HepG2 (cell line): Measurements from ENCODE around the gene DHRS13. TPM values are rescaled to one million over a fixed set of nuclear protein-coding genes. Genes with fewer than 3 reads are reported as not detected.

Experiments used
- ATAC-seq: fragments of 200-7000 bp; cut with Tn5 transposase; 3 replicates; pipeline ENCODE4 v1.9.1; 2020; ENCODE audit warnings: mild to moderate bottlenecking, moderate library complexity
- BruUV-seq: library from RNA; stranded (reverse); fragments of 400-500 nt; replicated peaks from 2 replicates; lab custom pipeline; 2021; lab: Mats Ljungman, UMichigan
- CTCF ChIA-PET: fragments of 300-600 bp; formaldehyde crosslinking; extraction: SDS; loops from one replicate; lab custom pipeline; 2021; ENCODE audit warnings: low total read pairs, inconsistent platforms, low intra/inter-chr PET ratio; lab: Yijun Ruan, JAX
- POLR2A ChIA-PET: fragments of 350-600 bp; sonication (Branson Sonifier 250); formaldehyde crosslinking; loops from one replicate; lab custom pipeline; 2020; ENCODE audit warnings: antibody characterized with exemption, inconsistent platforms; lab: Yijun Ruan, JAX
- DNase-seq: peaks from one replicate; pipeline ENCODE4 v3.0.0-alpha.2; 2015; ENCODE audit warnings: low spot score
- FAIRE-seq: peaks from 3 replicates; lab custom pipeline; 2011; peaks lifted over from hg19 to GRCh38; lab: Jason Lieb, UNC
- H2AFZ ChIP-seq: one replicate; pipeline ENCODE4 v1.6.1; 2011; ENCODE audit warnings: low read length, inconsistent platforms
- H3K27ac ChIP-seq: fragments of 300-600 bp; 3 replicates; pipeline ENCODE4 v1.8.0; 2011; ENCODE audit warnings: mixed run types, mild to moderate bottlenecking, mixed read lengths, low read length, inconsistent platforms; ENCODE audit not compliant: insufficient read depth; ENCODE audit errors: extremely low read length
- H3K27me3 ChIP-seq, 2 experiments: fragments of 200-600 bp in 1 of 2; 2 replicates in 1 of 2; 3 replicates in 1 of 2; pipeline versions ENCODE4 v1.6.0 to v1.8.0; 2011; ENCODE audit warnings: low read length in 2 of 2, mild to moderate bottlenecking in 2 of 2, moderate library complexity in 2 of 2, inconsistent platforms in 1 of 2; ENCODE audit not compliant: insufficient read depth in 2 of 2, control insufficient read depth in 1 of 2
- H3K36me3 ChIP-seq, 2 experiments: fragments of 200-600 bp in 1 of 2; replicated peaks in 1 of 2; 2 replicates in 1 of 2; 3 replicates in 1 of 2; pipeline versions ENCODE4 v1.5.1 to v1.8.0; 2011; ENCODE audit warnings: low read length in 2 of 2, inconsistent platforms in 1 of 2; ENCODE audit not compliant: insufficient read depth in 2 of 2, control insufficient read depth in 1 of 2
- H3K4me1 ChIP-seq: 2 replicates; pipeline ENCODE4 v1.5.1; 2012; ENCODE audit warnings: low read length, inconsistent platforms; ENCODE audit not compliant: insufficient read depth
- H3K4me2 ChIP-seq: 2 replicates; pipeline ENCODE4 v1.6.0; 2011; ENCODE audit warnings: low read depth, low read length, inconsistent platforms
- H3K4me3 ChIP-seq, 3 experiments: fragments of 200-600 bp in 1 of 3; sonication (generic), shearing (Covaris generic) in 1 of 3; replicated peaks in 1 of 3; 2 replicates each; pipeline ENCODE4 v1.5.1; 2011 to 2016; ENCODE audit warnings: low read length in 3 of 3, inconsistent platforms in 2 of 3, low read depth in 2 of 3, mild to moderate bottlenecking in 2 of 3, control low read depth in 1 of 3, mixed read lengths in 1 of 3; ENCODE audit not compliant: insufficient read depth in 1 of 3
- H3K79me2 ChIP-seq: one replicate; pipeline ENCODE4 v1.6.1; 2011; ENCODE audit warnings: low read length, inconsistent platforms; ENCODE audit not compliant: insufficient read depth
- H3K9ac ChIP-seq: 2 replicates; pipeline ENCODE4 v1.6.0; 2011; ENCODE audit warnings: mild to moderate bottlenecking, low read depth, low read length, inconsistent platforms; ENCODE audit not compliant: insufficient read depth
- H3K9me3 ChIP-seq: 2 replicates; pipeline ENCODE4 v1.5.1; 2012; ENCODE audit warnings: mild to moderate bottlenecking, low read length
- H4K20me1 ChIP-seq: 2 replicates; pipeline ENCODE4 v1.6.0; 2011; ENCODE audit warnings: inconsistent platforms, mild to moderate bottlenecking, low read length, moderate library complexity; ENCODE audit not compliant: insufficient read depth
- ARID2 ChIP-seq: sonication (generic); formaldehyde crosslinking; IDR thresholded peaks from 2 replicates; pipeline ENCODE4 v1.8.1; 2022; ENCODE audit warnings: mild to moderate bottlenecking, missing genetic modification reagents, borderline replicate concordance
- FOXK1 ChIP-seq: sonication (generic); formaldehyde crosslinking; IDR thresholded peaks from 2 replicates; pipeline ENCODE4 v1.4.0; 2020; ENCODE audit warnings: low read depth, missing genetic modification reagents, borderline replicate concordance
- IKZF4 ChIP-seq: sonication (generic); formaldehyde crosslinking; IDR thresholded peaks from 2 replicates; pipeline ENCODE4 v1.5.1; 2020; ENCODE audit warnings: borderline replicate concordance, mild to moderate bottlenecking, low read depth, missing genetic modification reagents; ENCODE audit errors: not compliant biosample characterization
- ISL2 ChIP-seq: sonication (generic); formaldehyde crosslinking; IDR thresholded peaks from 2 replicates; pipeline ENCODE4 v1.5.0; 2020; ENCODE audit warnings: missing genetic modification reagents
- JDP2 ChIP-seq: sonication (generic); formaldehyde crosslinking; IDR thresholded peaks from 2 replicates; pipeline ENCODE4 v1.8.1; 2022; ENCODE audit warnings: missing genetic modification reagents, borderline replicate concordance
- KDM2A ChIP-seq: sonication (generic); formaldehyde crosslinking; IDR thresholded peaks from 2 replicates; pipeline ENCODE4 v1.4.0; 2020; ENCODE audit warnings: low read depth, missing genetic modification reagents, borderline replicate concordance
- KLF11 ChIP-seq: IDR thresholded peaks from 2 replicates; pipeline ENCODE4 v1.6.1; 2016; ENCODE audit warnings: missing compliant biosample characterization
- KLF6 ChIP-seq: IDR thresholded peaks from 2 replicates; pipeline ENCODE4 v1.8.0; 2016; ENCODE audit warnings: missing biosample characterization, missing genetic modification reagents
- KMT2B ChIP-seq: IDR thresholded peaks from 2 replicates; pipeline ENCODE4 v1.6.1; 2016; ENCODE audit warnings: missing genetic modification reagents, missing compliant biosample characterization
- PTBP1 ChIP-seq: fragments of 200-400 bp; formaldehyde crosslinking; IDR thresholded peaks from 2 replicates; pipeline ENCODE4 v1.6.1; 2018; ENCODE audit warnings: low read length, low read depth; ENCODE audit not compliant: poor library complexity, severe bottlenecking
- SRF ChIP-seq: IDR thresholded peaks from 2 replicates; pipeline ENCODE4 v1.6.1; 2011; ENCODE audit warnings: mild to moderate bottlenecking, low read depth, low read length, moderate library complexity
- TP53 ChIP-seq: sonication (generic); formaldehyde crosslinking; conservative IDR thresholded peaks from 2 replicates; pipeline ENCODE4 v1.4.0; 2020; ENCODE audit warnings: missing genetic modification reagents
- U2AF1 ChIP-seq: fragments of 200-400 bp; formaldehyde crosslinking; optimal IDR thresholded peaks from 2 replicates; pipeline ENCODE3; 2017; ENCODE audit warnings: mild to moderate bottlenecking, low read depth, low read length
- ZMAT3 ChIP-seq: sonication (generic); formaldehyde crosslinking; conservative IDR thresholded peaks from 2 replicates; pipeline ENCODE4 v1.7.0; 2021; ENCODE audit warnings: missing genetic modification reagents
- ZNF207 ChIP-seq: fragments of 450-650 bp; IDR thresholded peaks from 2 replicates; pipeline ENCODE4 v1.6.1; 2016; ENCODE audit warnings: antibody characterized with exemption, borderline replicate concordance
- ZNF234 ChIP-seq: sonication (generic); formaldehyde crosslinking; conservative IDR thresholded peaks from 2 replicates; pipeline ENCODE4 v1.5.1; 2020; ENCODE audit warnings: mild to moderate bottlenecking, missing genetic modification reagents
- ZNF362 ChIP-seq: sonication (generic); formaldehyde crosslinking; IDR thresholded peaks from 2 replicates; pipeline ENCODE4 v1.4.0; 2020; ENCODE audit warnings: missing genetic modification reagents, mild to moderate bottlenecking, borderline replicate concordance
- ZNF510 ChIP-seq: sonication (generic); formaldehyde crosslinking; IDR thresholded peaks from 2 replicates; pipeline ENCODE4 v1.4.0; 2020; ENCODE audit warnings: low read depth, mild to moderate bottlenecking, missing genetic modification reagents
- ZNF563 ChIP-seq: sonication (generic); formaldehyde crosslinking; IDR thresholded peaks from 2 replicates; pipeline ENCODE4 v1.8.0; 2022; ENCODE audit warnings: mild to moderate bottlenecking, moderate library complexity, missing genetic modification reagents
- ZNF577 ChIP-seq: sonication (generic); formaldehyde crosslinking; IDR thresholded peaks from 2 replicates; pipeline ENCODE4 v1.4.0; 2020; ENCODE audit warnings: mild to moderate bottlenecking, low read depth, missing genetic modification reagents, borderline replicate concordance
- ZNF589 ChIP-seq: sonication (generic); formaldehyde crosslinking; conservative IDR thresholded peaks from 2 replicates; pipeline ENCODE4 v1.8.0; 2022; ENCODE audit warnings: mild to moderate bottlenecking, moderate library complexity, missing genetic modification reagents
- ZNF615 ChIP-seq: sonication (generic); formaldehyde crosslinking; IDR thresholded peaks from 2 replicates; pipeline ENCODE4 v1.5.0; 2020; ENCODE audit warnings: mild to moderate bottlenecking, missing genetic modification reagents, borderline replicate concordance
- ZNF775 ChIP-seq: sonication (generic); formaldehyde crosslinking; IDR thresholded peaks from 2 replicates; pipeline ENCODE4 v1.4.0; 2020; ENCODE audit warnings: missing genetic modification reagents, mild to moderate bottlenecking, moderate library complexity, borderline replicate concordance
- WGBS: methylation state at CpG from one replicate; pipeline ENCODE4 v1.1.6; 2017; ENCODE audit warnings: low lambda C conversion rate; 5-methylcytosine and 5-hydroxymethylcytosine counted together
- in situ Hi-C: cut with HindIII; loops from 2 replicates; pipeline ENCODE4 v1.10.0; 2017; ENCODE audit warnings: low pct_unique_long_range_greater_than_20kb; ENCODE audit not compliant: extremely low pct_ligation_motif_present
- intact Hi-C: fragments of 100-400 bp; cut with micrococcal nuclease; formaldehyde crosslinking; loops from one replicate; pipeline ENCODE4 v1.10.0; 2022; ENCODE audit not compliant: unreplicated experiment
- polyA plus RNA-seq, 8 experiments: library from polyadenylated mRNA; depleted of rRNA in 3 of 8; stranded (reverse) in 7 of 8; unstranded in 1 of 8; fragments of >200 nt; fragmentation: Illumina TruSeq in 4 of 8; extraction: Trizol in 4 of 8; gene quantifications; 2 replicates each; pipeline versions ENCODE4 v1.2.1 to v1.2.3, GENCODE V29; 2011 to 2016; ENCODE audit warnings: low read depth in 4 of 8, missing spikeins in 1 of 8, mixed read lengths in 1 of 8; ENCODE audit not compliant: insufficient read depth in 1 of 8
- total RNA-seq, 5 experiments: library from RNA; depleted of rRNA; stranded (reverse); fragments of >200 nt; fragmentation: Illumina TruSeq; extraction: Trizol; gene quantifications; 2 replicates each; pipeline ENCODE4 v1.2.3, GENCODE V29; 2016; ENCODE audit warnings: low read depth in 1 of 5

The DHRS13 gene
- total and polyA plus RNA-seq, 2 of the 13 experiments (the other 11 are each of a cell fraction or from before 2014, with no cell fraction given) = 11.8 to 12.6 TPM

DNA sequence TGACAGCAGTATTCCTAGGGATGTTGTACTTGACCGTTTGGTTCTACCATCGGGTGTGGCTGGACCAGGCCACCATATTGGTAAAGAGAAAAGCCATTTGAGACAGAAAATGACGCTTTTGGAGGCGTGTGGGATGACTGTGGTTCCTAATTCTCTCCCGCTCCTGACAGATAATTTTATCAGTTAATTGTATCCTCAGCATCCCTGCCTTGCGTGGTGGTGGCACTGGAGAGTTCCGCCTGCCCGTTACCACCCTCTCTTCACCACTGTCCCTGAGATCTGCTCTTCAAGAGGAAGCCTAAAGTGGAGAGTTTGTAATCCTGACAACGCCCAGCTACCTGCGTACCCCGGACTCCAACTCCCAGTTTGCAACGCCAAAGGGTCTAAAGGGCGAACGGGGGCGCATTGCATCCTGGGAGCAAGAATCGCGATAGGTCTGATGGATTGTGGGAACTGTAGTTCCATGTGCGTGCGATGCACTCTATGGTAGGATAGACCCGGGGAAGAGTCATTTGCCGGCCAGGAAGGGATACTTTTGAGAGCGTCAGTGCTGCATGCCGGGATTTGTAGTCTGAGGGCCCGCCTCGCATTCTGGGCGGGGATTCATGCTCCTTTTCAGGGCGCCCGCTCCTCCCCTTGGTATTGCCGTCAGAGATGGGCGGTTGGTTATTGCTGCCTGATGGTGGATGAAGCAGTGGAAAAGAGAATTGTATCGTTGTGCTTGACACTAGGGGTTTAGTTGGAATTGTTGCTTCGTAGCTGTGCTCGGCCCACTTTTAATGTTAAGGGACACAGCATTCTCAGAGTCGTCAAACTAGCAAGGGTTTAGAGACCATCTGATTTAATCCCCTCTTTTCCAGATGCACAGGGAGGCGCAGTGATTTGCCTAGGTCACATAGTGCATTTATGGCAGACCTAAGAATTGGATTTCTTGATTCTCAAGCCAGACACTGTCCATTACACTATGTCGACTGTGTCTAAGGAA lies 49.4 kb upstream of the DHRS13 start:
- H3K4me3 ChIP-seq = peak overlapping the region; percentile 70 to 88 (median 71)
- peak overlapping the region; percentile 99 for H3K27ac ChIP-seq
- TSS peak; percentile 87 for BruUV-seq
- peaks cover 23% of the 10 kb centered on the region for H3K4me1 ChIP-seq
- peak overlapping the region; percentile 93 for H3K9ac ChIP-seq
- no peaks in the 10 kb centered on the region; the same call in 1 of the 2 replicates for H4K20me1 ChIP-seq
- no peaks in the 10 kb centered on the region; a peak in 1 of 5 replicates for H3K27me3 ChIP-seq
- H3K36me3 ChIP-seq = no peaks in the 10 kb centered on the region
- FAIRE-seq (peak; percentile 99), DNase-seq (peak; percentile 99), ATAC-seq (peak; percentile 86)
- no peak overlapping the region for H2AFZ ChIP-seq
- H3K4me2 ChIP-seq = peak overlapping the region; percentile 94
- 8% methylated on average over 23 of the region's 36 CpGs for WGBS
- intact Hi-C loops = no loop called here
- in situ Hi-C loops = no loop called here
- peaks cover 35% of the 10 kb centered on the region for H3K79me2 ChIP-seq
- no peaks in the 10 kb centered on the region for H3K9me3 ChIP-seq
- POLR2A ChIA-PET = interaction anchor here (0.6 to 4.4 kb wide), 25 partner anchors 9 to 617 kb away, joined by 3 to 57 read pairs (median 5); partner anchors contain the start of genes FAM222B, IFT20, MYO18A and NEK8
- CTCF ChIA-PET = interaction anchor here (1.2 kb wide), 1 partner anchor 102 kb away, joined by 3 read pairs; no protein-coding TSS in a partner anchor
- peak; percentile 95 for TF ChIP-seq FOXK1 (CRISPR knock-in tag)
- no peak for TF ChIP-seq ZNF362 (CRISPR knock-in tag)
- TF ChIP-seq JDP2 (CRISPR knock-in tag) = no peak
- peak; percentile 26; the same call in 1 of the 2 replicates for TF ChIP-seq ISL2 (CRISPR knock-in tag)
- 0 out of 2 replicates have a peak, but pooled peaks have one; percentile 52 for TF ChIP-seq TP53 (CRISPR knock-in tag)
- 0 out of 2 replicates have a peak, but pooled peaks have one; percentile 52 for TF ChIP-seq ARID2 (CRISPR knock-in tag)
- TF ChIP-seq IKZF4 = no peak
- peak; percentile 67; the same call in 1 of the 2 replicates for TF ChIP-seq KDM2A (CRISPR knock-in tag)
- no peak for TF ChIP-seq SRF
- no peak; the same call in 1 of the 2 replicates for TF ChIP-seq ZNF563 (CRISPR knock-in tag)
- peak; percentile 50; the same call in 1 of the 2 replicates for TF ChIP-seq KLF6 (CRISPR knock-in tag)
- TF ChIP-seq KLF11 (CRISPR knock-in tag) = no peak
- TF ChIP-seq ZMAT3 = 0 out of 2 replicates have a peak, but pooled peaks have one; percentile 61
- no peak for TF ChIP-seq ZNF577
- TF ChIP-seq PTBP1 = no peak
- TF ChIP-seq ZNF207 = no peak
- TF ChIP-seq U2AF1 = no peak
- no peak for TF ChIP-seq ZNF615 (CRISPR knock-in tag)
- peak; percentile 45; the same call in 1 of the 2 replicates for TF ChIP-seq ZNF589 (CRISPR knock-in tag)
- no peak for TF ChIP-seq KMT2B (CRISPR knock-in tag)
- 0 out of 2 replicates have a peak, but pooled peaks have one; percentile 15 for TF ChIP-seq ZNF510 (CRISPR knock-in tag)
- 0 out of 2 replicates have a peak, but pooled peaks have one; percentile 57 for TF ChIP-seq ZNF775
- TF ChIP-seq ZNF234 (CRISPR knock-in tag) = no peak
